Lower leg skin (tissue), 3 donors: Measurements from ENCODE around the gene GREB1L.

Experiments used
- CTCF ChIP-seq, 3 donors: fragments of 450-650 bp; IDR thresholded peaks; one replicate each; pipeline ENCODE4 v1.5.1; 2016; ENCODE audit warnings: antibody characterized with exemption in 3 of 3, mild to moderate bottlenecking in 3 of 3, moderate library complexity in 2 of 3
- POLR2A ChIP-seq, 2 donors: fragments of 450-650 bp; IDR thresholded peaks; one replicate each; pipeline ENCODE4 v1.6.1; 2016 to 2017; ENCODE audit warnings: antibody characterized with exemption in 2 of 2, mild to moderate bottlenecking in 1 of 2, moderate library complexity in 1 of 2

- no peak for TF ChIP-seq POLR2A (IDR thresholded peaks at IDR 0.05)
- TF ChIP-seq CTCF (IDR thresholded peaks at IDR 0.05), result no peak
Observed at GRCh38 chr18:21509062-21509461, 267.0 kb downstream of the GREB1L start.
